Measurements from ENCODE around the gene ASCC1.

The ASCC1 gene

DNA sequence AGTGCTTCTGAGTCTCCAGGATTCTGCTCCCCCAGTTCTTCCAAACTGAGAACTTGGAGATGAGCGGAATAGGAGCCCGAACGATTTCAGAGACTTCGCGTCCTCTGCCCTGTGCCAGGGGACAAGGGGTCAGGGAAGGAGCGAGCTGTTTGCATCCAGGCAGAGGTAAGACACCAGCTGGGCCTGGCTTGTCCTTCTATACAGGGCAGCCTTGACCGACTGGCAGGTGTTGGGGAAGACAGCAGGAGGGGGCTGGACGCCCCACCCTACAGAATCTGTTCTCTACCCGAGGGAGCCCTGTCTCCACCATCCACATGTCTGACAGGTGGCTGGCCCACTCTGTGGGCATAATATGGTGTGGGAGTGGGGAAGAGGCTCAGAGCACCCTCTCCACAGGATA, 134.9 kb downstream of the ASCC1 start:
- DNase-seq: no peak

DNA sequence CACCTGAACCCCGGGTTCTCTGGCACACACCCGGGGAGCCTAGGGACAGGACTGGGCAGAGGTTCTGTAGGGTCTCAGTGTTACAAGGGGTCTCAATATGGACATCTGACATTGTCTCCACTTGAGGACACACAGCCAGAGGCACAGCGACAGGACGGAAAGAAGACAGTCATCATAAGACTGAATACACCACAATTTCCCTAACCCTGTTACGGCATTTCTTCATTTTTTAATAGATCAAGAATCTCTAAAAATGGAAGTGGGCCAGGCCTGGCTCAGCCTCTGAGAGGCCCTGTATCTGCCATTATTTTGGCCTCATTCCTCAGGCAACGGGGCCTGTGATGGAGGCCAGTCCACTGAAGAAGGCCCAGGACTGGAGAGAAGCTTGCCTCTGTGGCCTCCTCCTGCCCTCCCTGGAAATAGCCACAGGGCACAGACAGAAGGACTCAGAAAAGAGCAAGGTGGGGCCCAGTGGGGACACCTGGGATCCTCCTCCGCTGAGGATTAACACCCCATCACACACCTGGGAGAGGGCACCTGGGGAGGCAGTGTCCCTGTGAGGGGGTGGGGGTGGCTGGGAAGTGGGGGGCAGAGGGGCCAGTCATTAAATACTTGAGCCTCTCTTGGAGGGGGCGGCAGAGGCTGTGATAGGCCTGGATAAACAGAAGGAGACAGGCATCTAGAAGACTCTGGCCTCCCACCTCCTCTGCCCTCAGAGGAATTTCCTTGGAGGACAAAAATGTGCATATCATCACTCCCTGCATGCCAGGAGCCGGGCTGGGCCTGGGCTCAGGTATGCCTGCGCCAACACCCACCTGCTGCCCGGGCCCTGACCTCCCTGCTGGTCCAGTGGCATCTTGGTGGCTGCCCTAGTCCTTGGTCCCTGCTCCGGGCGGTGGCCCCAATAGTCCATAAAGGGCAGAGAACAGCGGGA, 135.8 kb downstream of the ASCC1 start:
- no peak for DNase-seq

DNA sequence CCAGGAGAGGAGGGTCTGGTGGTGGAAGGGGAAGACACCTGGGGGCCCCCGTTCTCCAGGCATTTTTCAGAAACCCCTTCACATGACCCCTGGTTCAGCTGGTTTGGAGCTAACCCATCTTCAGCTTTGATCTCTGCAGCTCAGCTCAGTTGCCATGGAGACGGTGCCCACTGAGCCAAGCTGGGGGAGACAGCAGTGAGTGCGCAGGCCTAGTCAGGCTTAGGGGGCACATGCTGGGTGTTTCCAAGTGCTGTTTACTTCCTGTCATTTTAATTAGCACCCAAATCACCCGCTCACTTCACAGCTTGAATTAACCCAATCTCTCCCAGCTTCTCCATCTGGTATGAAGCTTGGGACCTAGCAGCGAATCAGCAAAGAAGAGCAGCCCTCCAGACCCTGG, 136.7 kb downstream of the ASCC1 start:
- no peak for DNase-seq

DNA sequence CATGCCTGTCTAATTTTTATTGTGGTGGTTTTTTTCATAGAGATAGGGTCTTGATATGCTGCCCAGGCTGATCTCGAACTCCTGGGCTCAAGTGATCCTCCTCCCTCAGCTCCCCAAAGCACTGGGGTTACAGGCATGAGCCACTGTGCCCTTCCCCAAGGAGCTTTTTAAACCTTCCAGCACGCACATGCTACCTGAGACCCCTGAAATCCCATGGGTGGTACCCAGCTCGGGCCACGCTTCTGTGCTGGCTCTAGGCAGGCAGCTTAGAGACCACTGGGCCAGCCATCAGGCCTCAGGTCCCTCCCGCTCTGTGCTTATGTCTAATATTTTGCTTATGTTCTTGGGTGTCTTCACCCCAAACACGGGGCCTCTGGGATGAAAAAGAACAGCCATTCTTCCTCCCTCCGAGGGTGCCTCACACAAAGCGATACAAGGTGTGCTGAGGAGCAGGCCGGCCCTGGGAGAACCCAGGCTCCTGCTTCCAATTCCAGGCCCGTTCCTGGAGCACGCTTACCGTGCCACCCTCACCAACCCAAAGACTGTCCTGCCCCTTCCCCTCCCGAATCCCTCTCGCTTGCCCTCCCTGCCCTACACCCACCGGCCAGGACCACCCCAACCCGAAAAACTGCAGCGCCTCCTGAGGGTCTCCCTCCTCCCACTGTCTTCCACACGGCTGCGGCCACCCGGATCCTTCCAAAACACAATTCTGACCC, 138.6 kb downstream of the ASCC1 start:
- no peak for DNase-seq

DNA sequence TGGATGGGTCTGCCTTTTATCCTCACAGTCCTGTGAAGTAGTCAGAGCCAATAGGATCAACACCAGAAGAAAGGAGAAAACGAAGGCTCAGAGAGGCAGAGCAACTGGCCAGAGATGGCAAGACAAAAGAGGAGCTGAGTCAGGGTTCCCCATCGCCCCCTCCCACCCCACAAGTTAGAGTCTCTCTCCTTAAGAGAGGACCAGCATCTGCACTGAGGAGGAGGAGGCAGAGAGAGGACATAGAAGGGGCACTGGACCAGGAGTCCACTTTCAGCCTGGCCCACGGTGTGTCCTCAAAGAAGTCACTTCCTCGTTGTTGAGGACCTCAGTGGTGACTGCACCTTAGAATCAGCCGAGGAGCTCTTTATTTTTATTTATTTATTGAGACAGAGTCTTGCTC, 139.3 kb downstream of the ASCC1 start:
- DNase-seq: no peak

DNA sequence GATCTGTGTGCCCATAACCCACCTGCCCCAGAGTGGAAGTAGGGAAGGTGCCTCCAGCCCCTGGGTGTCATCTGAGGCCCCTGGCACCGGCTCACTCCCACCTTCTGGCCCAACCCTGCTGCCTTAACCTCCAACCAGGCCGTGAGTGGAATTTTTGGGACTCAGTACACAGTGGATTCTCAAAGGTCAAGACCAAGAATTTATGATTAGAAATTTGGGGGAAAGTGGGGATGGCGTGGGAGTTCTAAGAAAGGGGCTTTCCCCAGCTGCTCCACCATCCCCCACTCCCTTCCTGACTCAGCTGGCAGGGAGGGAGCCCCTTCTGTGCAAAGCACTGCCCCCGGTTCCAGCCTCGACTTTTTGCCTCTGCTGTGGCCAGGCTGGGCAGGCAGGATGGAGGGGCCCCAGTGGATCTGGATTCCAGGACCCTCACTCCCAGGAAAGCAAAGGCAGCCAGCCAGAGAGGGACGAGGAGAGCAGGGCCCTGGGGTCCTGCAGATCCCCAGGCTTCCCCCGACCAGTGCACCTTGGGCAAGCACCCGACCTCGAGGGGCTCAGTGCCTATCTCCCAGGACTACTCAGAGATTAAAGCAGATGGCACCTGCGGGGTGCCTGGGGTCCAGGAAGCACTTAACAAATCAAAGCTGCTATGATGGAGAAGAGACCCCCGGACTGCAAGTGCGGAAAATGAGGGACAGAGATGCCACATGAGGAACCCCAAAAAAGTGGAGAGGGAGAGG, 140.5 kb downstream of the ASCC1 start:
- DNase-seq: no peak

DNA sequence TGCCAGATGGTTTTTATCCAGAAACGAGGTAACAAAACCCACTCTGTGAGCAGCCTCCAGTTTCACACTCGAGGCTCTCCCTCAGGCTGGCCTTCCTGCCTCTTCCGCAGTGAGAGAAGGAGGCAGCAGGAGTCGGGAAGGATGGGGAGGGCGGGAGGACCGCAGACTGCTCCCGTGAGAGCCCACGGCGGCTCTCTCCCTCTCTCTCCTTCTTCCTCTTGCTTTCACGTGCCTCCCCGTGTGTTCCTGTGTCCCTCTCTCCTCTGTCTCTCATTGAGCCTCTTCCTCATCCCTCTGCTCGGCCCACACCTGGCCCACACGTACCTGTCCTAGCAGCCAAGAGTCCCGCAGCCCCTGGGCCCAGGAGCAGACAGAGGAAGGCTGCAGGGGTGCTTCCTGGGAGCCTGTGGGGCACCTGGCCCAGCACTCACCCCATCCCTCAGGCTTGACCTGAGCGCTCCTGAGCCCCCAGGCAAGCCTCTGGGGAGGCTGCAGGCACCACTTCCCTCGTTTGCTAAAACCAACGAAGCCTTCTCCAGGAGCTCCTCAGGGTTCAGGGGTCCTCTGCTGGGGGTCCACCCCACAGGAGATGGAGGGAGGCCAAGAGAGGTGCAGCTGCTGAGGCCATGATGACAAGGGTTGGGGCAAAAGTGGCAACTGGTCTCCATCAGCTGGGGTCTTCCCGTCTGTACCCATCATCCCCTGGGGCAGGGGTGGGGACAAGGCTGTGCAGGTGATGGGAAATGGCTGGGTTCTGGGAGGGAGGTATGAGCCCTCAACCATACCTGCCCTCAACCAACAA, 141.3 kb downstream of the ASCC1 start:
- no peak for DNase-seq

DNA sequence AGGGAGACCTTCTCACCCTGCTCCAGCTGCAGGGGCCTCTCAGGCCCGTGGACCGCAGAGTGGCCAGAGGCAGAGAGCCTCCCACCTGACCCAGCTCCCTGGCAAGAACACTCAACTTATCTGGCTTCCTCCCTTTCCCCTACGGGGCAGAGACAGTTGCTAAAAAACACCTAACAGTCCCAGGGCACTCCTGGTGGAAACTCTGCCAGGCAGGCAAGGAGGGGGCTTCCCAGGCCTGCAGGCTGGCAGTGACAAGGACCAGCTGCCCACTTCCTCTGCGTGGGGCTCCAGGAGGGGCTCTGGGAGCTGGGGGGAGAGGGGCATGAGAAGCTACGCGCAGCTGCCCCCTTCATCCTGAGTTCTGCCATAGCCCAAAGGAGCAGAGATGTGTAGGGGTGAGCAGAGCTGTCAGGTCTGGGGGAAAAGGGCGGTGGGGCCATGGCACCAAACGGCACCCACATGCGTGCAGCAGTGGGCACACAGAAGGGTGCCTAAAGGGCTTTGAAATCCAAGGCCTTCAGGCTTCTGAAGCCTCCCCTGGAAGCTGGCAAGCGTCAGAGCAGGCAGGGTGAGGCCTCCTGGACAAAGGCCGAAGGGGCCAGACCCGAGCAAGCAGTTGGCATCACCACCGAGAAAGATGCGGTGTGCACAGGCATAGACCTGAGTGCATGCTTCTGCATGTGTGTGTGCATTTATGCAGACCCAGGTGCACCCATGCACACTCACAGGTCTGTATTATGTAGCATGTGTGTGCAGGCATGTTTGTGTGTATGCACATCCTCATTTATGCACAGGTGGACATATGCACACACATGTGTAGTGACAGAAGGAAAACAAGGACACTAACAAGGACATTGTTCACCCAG, 142.1 kb downstream of the ASCC1 start:
- no peak for DNase-seq

DNA sequence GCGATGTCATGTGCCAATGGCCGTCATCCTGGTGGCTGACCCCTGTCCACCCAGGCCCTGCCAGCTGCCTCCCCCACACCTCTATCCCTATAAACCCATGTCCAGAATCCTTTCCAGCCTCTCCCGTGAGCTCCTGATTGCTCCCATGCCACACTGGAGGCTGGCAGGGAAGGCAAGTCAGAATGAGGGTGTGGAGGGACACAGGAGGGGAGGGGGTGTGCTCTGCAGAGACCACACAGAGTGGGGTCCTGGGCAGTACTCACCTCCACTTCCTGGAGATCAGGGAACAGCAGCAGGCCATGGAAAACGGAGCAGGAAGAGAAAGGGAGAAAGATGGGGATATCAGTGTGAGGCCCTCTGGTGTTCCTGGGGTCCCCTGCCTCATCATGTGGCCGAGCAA, 143.4 kb downstream of the ASCC1 start:
- DNase-seq: no peak

DNA sequence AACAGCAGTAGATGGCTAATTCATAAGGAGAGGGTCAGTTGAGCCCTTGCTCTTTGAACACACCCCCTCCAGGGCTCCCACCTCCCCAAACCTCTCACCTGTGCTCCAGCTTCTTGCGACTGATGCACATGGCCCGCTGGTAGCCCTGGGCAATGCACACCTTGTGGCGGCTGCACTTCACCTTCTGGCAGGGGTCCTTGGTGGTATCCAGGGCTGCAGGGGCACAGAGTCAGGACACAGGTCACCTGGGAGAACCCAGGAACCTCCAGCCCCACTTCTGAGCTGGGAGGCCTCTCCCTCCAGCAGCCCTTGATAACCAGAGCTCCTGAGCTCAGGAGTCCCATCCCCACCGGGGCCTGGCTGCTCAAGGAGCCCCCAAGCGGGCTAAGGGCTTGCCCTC, 144.0 kb downstream of the ASCC1 start:
- no peak for DNase-seq

DNA sequence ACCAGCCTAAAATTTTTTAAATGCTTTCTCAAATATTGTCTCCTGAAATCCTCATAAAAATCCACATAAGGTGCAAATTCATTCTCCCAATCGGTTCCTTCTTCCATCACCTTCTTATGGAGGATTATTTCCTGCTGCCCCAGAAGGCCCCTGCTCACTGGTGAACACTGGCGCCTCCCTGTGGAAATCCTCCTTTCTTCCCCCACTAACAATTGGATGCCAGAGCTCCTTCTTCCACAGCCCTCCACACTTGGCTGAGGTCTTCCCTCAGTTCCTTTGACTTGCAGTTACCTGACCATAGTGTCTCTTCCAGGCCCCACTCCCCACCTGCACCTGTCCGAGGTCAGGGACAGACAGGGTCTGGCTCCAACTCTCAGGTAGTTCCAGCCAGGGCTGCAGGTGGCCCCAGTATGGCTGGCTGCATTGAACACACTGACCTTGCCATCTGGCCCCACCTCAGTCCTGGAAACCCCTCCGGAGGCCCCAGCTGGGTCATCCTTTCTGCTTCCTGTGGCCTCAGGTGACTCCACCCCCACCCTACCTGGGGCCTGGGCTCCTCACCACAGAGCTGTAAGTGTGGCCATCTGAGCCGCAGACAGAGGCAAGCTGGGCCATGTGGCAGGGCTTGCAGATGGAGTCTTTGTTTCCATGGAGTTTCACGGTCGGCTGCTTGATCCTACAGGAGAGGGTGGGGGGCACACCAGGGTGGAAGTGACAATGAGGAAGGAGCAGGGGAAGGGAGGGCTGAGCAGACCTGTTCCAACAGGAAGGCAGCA, 146.1 kb downstream of the ASCC1 start:
- peak in 1 of 2 donors; percentile 29 for DNase-seq

DNA sequence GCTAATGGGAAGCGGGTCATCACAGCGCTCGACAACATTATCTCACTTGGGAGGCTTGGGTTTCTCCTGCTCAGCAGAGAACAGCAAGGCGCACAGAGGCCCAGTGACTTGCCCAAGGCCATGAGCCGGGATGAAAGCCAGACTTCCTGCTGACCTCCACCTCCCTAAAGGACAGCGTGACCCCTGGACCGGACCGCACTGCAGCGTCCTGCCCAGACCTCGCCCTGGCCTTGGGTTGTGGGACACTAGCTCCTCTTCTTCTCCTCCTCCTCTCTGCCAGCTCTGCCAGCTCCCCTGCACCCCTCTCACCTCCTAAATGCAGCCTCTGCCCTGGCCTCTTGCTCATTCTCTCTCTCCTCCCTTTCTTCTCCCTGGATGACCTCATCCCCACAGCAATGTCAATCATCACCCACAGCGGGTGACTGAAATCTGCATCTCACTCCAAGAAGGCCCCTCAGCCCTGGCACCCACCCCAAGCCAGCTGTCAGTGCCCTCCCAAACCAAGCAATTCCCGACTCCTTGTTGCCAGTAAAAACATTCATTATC, 147.1 kb downstream of the ASCC1 start:
- DNase-seq: no peak

DNA sequence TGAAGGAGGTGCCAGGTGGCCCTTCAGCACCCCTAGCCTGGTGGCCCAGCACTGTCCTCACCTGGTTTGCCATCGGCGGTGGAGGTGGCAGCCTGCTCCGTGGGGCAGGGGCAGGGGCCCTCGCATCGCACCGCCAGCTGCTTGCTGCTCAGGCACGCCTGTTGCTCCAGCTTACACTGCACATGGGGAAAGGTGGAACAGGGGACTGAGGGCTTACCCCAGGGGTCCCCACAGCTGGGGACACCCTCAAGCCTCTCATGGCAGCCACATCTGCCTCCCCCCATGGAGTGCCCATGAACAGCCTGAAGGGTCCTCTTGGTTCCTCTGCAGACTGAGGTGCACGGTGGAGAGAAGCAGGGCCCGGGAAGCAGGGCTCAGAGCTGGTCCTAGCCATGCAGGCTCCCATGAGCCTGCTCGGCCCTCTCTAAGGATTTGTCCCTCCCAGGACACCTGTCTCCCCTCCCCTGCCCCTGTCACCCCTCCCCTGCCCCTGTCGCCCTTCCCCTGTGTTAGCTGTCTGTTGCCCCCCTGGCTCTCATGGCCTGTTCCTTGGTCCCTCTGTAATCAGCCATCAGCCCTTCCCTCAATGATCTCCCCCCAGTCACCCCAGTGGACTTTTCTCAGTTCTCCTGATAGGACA, 147.8 kb downstream of the ASCC1 start:
- no peak for DNase-seq

DNA sequence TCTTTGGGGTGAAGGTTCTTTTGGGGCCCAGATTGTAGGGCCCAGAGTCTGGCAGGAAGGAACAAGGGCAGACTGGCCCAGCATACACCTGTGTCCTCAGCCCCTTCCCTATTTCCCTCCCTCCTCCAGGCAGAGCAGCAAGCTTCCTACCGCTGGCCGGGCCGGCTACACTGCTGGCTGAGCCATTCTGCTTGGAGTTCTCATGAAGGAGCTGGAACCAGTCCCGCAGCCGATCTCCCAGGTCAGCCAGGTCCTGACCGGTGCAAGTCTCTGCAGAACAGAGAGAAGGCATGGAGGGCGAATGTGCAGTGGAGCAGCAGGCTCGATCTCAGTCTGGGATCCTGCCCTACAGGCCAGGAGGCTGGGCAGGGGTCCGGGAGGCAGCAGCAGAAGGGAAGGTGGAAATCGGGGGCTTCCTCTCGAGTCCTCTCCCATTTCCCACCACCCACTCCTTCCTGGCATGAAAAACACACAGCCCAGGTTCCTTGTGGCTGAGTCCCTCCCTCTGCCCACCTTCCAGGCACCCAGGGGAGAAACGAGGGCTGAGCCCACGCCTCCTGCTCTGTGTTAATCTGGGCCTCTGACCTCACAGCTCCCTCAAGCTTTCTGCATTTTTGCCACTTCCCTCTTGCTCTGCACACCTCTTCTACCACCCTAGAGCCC, 148.5 kb downstream of the ASCC1 start:
- peak in 1 of 2 donors; percentile 13 for DNase-seq

DNA sequence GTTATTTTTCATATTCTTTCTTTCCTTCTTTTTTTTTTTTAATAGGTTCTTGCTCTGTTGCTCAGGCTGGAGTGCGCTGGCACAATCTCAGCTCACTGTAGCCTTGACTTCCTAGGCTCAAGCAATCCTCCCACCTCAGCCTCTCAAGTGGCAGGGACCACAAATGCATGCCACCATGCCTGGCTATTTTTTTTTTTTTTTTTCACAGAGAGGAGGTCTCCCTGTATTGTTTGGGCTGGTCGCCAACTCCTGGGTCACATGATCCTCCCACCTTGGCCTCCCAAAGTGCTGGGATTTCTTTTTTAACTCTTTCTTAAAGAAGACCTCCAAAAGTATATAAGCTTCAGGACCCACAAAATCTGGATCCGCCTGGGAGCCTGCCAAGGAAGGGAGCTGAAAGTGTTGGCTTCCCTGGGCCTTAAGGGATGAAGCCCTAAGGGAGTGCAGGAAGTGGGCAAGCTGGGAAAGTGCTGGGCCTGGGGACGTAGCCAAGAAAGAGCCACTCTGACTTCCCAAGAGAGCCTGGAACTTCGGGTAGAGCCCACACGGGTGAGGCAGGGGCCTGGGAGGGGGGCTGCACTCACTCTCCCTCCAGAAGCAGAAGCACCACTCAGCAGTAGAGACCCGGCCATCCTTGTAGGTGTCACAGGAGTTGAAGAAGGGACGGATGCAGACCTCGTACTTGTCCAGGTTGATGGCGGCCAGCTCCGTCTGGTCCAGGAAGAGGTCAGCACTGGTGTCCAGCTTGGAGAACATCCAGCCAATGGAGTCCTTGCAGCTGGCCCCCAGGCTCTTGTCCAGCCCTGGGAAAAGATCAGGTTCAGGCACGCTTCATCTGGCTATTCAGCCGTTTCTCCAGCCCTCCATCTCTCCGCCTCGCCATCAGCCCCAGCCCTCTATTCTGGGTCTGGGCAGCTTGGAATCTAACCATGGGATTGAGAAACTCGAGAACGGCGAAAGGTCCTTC, 149.5 kb downstream of the ASCC1 start:
- no peak for DNase-seq

DNA sequence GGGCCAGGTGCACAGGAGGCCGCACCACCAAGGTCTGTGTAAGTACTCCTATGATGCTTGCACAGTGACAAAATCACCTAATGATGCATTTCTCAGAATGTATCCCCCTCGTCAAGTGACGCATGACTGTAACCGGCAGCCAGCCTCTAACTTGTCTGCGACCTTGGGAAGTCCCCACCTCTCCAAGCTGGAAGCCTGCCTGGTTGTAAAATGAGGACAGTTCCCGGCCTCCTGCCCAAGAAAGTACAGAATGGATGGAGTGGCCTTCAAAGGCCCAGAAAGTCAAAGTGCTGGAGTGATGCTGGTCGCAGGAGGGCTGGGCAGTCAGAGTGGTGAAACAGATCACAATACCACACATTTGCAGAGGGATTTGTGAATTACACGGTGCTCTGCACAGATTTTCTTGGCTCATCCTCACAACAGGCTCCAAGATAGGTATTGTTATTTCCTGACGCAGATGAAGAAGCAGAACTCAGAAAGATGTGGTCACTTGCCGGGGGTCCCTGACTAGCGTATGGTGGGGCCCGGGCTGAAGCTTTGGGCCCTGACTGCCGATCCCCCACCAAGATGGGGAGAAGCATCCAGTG, 150.5 kb downstream of the ASCC1 start:
- DNase-seq: no peak

DNA sequence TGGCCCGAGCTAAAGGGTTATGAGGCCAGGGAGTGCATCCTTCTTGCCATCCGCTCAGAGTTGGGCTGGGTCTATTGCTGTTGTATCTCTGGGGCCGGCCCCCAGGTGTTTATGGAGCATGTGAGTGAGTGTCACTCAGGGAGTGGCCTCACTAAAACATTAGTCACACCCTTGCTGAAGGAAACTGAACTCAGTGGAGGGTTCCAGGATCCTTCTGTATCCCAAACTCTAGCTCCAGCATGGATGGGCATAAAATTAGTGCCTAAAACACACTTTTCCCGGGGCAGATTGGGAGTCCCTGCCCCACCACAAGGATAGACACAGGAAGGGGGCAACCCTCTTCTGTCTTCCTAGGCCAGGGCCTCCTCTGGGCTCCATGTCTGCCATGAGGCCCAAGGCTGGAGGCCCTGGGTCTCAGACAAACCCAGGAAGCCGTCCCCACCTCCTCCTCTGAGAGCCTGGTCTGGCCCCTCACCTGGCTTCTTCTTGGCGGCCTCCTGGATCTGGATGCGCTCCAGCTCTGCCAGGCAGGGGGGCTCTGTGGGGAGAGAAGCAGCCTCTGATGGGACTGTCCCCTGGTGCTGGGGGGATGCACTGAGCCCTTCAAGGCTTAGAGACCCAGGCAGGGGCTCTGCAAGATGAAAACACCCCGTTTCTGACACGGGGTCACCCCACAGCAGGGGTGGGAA, 152.2 kb downstream of the ASCC1 start:
- no peak for DNase-seq
